Measurements from ENCODE around the gene RFX2.
A peak's percentile ranks its signal among the peaks of the same experiment; 100 is the strongest.
"Not testable (repeated sequence)": the region's sequence is repeated elsewhere in the genome, so short reads cannot be mapped to it uniquely, and the experiment has no call there.

Gene RFX2

GRCh38 chr19:6110360-6110977 lies at the start of gene RFX2:
Gene RFX2 (minus strand): TSS chr19:6110500. CDS start chr19:6047496, 63,004 bp downstream.
- peak; percentile 99 for DNase-seq (ENCODE audit: low spot score)

GRCh38 chr19:6156033-6156432 lies 45.7 kb upstream of the RFX2 start:
- DNase-seq (ENCODE audit: low spot score): no peak

- no peak for DNase-seq (ENCODE audit: low spot score)
These were observed 40.0 kb upstream of the RFX2 start for GRCh38 chr19:6150289-6150688.

GRCh38 chr19:6141217-6141616 lies 30.9 kb upstream of the RFX2 start:
- DNase-seq (ENCODE audit: low spot score): no peak

- no peak for DNase-seq (ENCODE audit: low spot score)
These were observed 28.2 kb upstream of the RFX2 start for GRCh38 chr19:6138511-6138910.

- no peak for DNase-seq (ENCODE audit: low spot score)
These were observed 27.8 kb upstream of the RFX2 start for GRCh38 chr19:6138066-6138465.

- DNase-seq (ENCODE audit: low spot score): no peak
These were observed 22.9 kb upstream of the RFX2 start for GRCh38 chr19:6133231-6133630.

- no peak for DNase-seq (ENCODE audit: low spot score)
These were observed 22.2 kb upstream of the RFX2 start for GRCh38 chr19:6132482-6132881.

GRCh38 chr19:6127716-6128335 lies 17.5 kb upstream of the RFX2 start:
- DNase-seq (ENCODE audit: low spot score): no peak

- peak; percentile 48 for DNase-seq (ENCODE audit: low spot score)
These were observed 16.2 kb upstream of the RFX2 start for GRCh38 chr19:6126335-6126974.

GRCh38 chr19:6125571-6125989 lies 15.3 kb upstream of the RFX2 start:
- DNase-seq (ENCODE audit: low spot score): peak; percentile 79

GRCh38 chr19:6119031-6119430 lies 8.7 kb upstream of the RFX2 start:
- DNase-seq (ENCODE audit: low spot score): no peak

- DNase-seq (ENCODE audit: low spot score): no peak
These were observed 7.7 kb upstream of the RFX2 start for GRCh38 chr19:6118043-6118442.

GRCh38 chr19:6117534-6117933 lies 7.2 kb upstream of the RFX2 start:
- no peak for DNase-seq (ENCODE audit: low spot score)

GRCh38 chr19:6116749-6117430 lies 6.6 kb upstream of the RFX2 start:
- no peak for DNase-seq (ENCODE audit: low spot score)

- no peak for DNase-seq (ENCODE audit: low spot score)
These were observed 5.7 kb upstream of the RFX2 start for GRCh38 chr19:6115992-6116391.

- no peak for DNase-seq (ENCODE audit: low spot score)
These were observed 3.4 kb upstream of the RFX2 start for GRCh38 chr19:6113616-6114188.

GRCh38 chr19:6109947-6110346 lies 353 bp downstream of the RFX2 start:
- DNase-seq (ENCODE audit: low spot score): no peak

- DNase-seq (ENCODE audit: low spot score): peak; percentile 40
These were observed 1.3 kb downstream of the RFX2 start for GRCh38 chr19:6108721-6109633.

- DNase-seq (ENCODE audit: low spot score): not testable (repeated sequence)
These were observed 3.5 kb downstream of the RFX2 start for GRCh38 chr19:6106643-6107294.

GRCh38 chr19:6105444-6105843 lies 4.9 kb downstream of the RFX2 start:
- DNase-seq (ENCODE audit: low spot score): no peak

All from activated CD4-positive, alpha-beta T cell treated with anti-CD3 and anti-CD28 coated beads, Interleukin-2, Interleukin-4, amounts not matched to agents 100 ng/mL and 50 ng/mL, durations not matched to agents 16 hours and 8 hours (primary cell).